GM12878 (cell line): ENCODE results near the gene MMP20. TPM values are rescaled to one million over a fixed set of nuclear protein-coding genes. Genes with fewer than 3 reads are reported as not detected.

ENCODE experiments used
- ATAC-seq: fragments of 200-7000 bp; cut with Tn5 transposase; 3 replicates; pipeline ENCODE4 v1.9.1; 2020; ENCODE audit warnings: mild to moderate bottlenecking, moderate library complexity
- BruUV-seq: library from RNA; stranded (reverse); fragments of 400-500 nt; replicated peaks from 2 replicates; lab custom pipeline; 2021; lab: Mats Ljungman, UMichigan
- CTCF ChIA-PET: fragments of 300-600 bp; sonication (Branson Sonifier 250); formaldehyde crosslinking; extraction: SDS; loops from one replicate; lab custom pipeline; 2021; ENCODE audit warnings: inconsistent platforms; lab: Yijun Ruan, JAX
- POLR2A ChIA-PET: fragments of 350-600 bp; formaldehyde crosslinking; extraction: SDS; loops from one replicate; lab custom pipeline; 2021; ENCODE audit warnings: inconsistent platforms; lab: Charles Lee
- RAD21 ChIA-PET: fragments of 300-600 bp; sonication (Branson Sonifier 250); formaldehyde crosslinking; loops from one replicate; lab custom pipeline; 2023; ENCODE audit warnings: antibody characterized with exemption; ENCODE audit not compliant: unreplicated experiment; lab: Charles Lee
- SMC1A ChIA-PET: fragments of 300-600 bp; sonication (Branson Sonifier 250); formaldehyde crosslinking; loops from one replicate; lab custom pipeline; 2023; ENCODE audit not compliant: unreplicated experiment, uncharacterized antibody; lab: Charles Lee
- DNase-seq: peaks from one replicate; pipeline ENCODE4 v3.0.0-alpha.2; 2011; ENCODE audit warnings: low read depth, low spot score
- FAIRE-seq: peaks from 3 replicates; lab custom pipeline; 2011; peaks lifted over from hg19 to GRCh38; lab: Jason Lieb, UNC
- H2AFZ ChIP-seq: 2 replicates; pipeline ENCODE4 v1.6.0; 2011; ENCODE audit warnings: low read depth, low read length, control low read depth; ENCODE audit not compliant: control insufficient read depth
- H3K27ac ChIP-seq: 2 replicates; pipeline ENCODE4 v1.5.1; 2011; ENCODE audit warnings: control low read depth; ENCODE audit not compliant: control insufficient read depth, insufficient read depth
- H3K27me3 ChIP-seq, 2 experiments: replicated peaks in 1 of 2; 2 replicates each; pipeline versions ENCODE4 v1.6.0 to v1.6.1; 2011; ENCODE audit warnings: low read length in 1 of 2; ENCODE audit not compliant: control insufficient read depth in 2 of 2, insufficient read depth in 2 of 2
- H3K36me3 ChIP-seq, 2 experiments: 2 replicates each; pipeline ENCODE4 v1.5.1; 2011; ENCODE audit warnings: low read length in 1 of 2; ENCODE audit not compliant: control insufficient read depth in 2 of 2, insufficient read depth in 2 of 2
- H3K4me1 ChIP-seq: 2 replicates; pipeline ENCODE4 v1.6.1; 2011; ENCODE audit warnings: mild to moderate bottlenecking, low read length, moderate library complexity, mixed read lengths; ENCODE audit not compliant: control insufficient read depth, insufficient read depth
- H3K4me2 ChIP-seq: 2 replicates; pipeline ENCODE4 v1.6.0; 2011; ENCODE audit warnings: control low read depth; ENCODE audit not compliant: control insufficient read depth, insufficient read depth
- H3K4me3 ChIP-seq: fragments of 200-600 bp; sonication (generic); 2 replicates; pipeline ENCODE4 v1.5.1; 2016
- H3K79me2 ChIP-seq: 2 replicates; pipeline ENCODE4 v1.6.0; 2011; ENCODE audit warnings: low read length; ENCODE audit not compliant: control insufficient read depth, insufficient read depth
- H3K9ac ChIP-seq: 2 replicates; pipeline ENCODE4 v1.8.0; 2011; ENCODE audit warnings: low read length, control low read depth, mixed read lengths; ENCODE audit not compliant: control insufficient read depth, insufficient read depth
- H3K9me3 ChIP-seq: replicated peaks from 3 replicates; pipeline ENCODE4 v1.5.1; 2011; ENCODE audit warnings: mild to moderate bottlenecking, low read length; ENCODE audit not compliant: control insufficient read depth, insufficient read depth
- H4K20me1 ChIP-seq: 2 replicates; pipeline ENCODE4 v1.6.0; 2011; ENCODE audit not compliant: control insufficient read depth, insufficient read depth
- ATF7 ChIP-seq: fragments of 450-650 bp; IDR thresholded peaks from 2 replicates; pipeline ENCODE4 v1.6.1; 2016; ENCODE audit warnings: low read depth, mild to moderate bottlenecking
- BACH1 ChIP-seq: fragments of 450-650 bp; IDR thresholded peaks from 2 replicates; pipeline ENCODE4 v1.6.1; 2017; ENCODE audit warnings: mild to moderate bottlenecking, borderline replicate concordance
- CBX5 ChIP-seq: sonication (generic); IDR thresholded peaks from 2 replicates; pipeline ENCODE4 v1.6.1; 2016; ENCODE audit warnings: low read depth, moderate library complexity, mild to moderate bottlenecking, inconsistent platforms
- FOXM1 ChIP-seq: IDR thresholded peaks from 2 replicates; pipeline ENCODE4 v1.6.1; 2012; ENCODE audit warnings: low read depth, mild to moderate bottlenecking, inconsistent platforms, low read length, moderate library complexity
- IRF4 ChIP-seq: IDR thresholded peaks from 2 replicates; pipeline ENCODE4 v1.6.1; 2011; ENCODE audit warnings: low read depth, low read length
- MLLT1 ChIP-seq: fragments of 450-650 bp; IDR thresholded peaks from 2 replicates; pipeline ENCODE4 v1.6.1; 2016; ENCODE audit warnings: mild to moderate bottlenecking
- SIN3A ChIP-seq: IDR thresholded peaks from 2 replicates; pipeline ENCODE4 v1.6.1; 2012; ENCODE audit warnings: low read depth, low read length, improper control_type of control experiment
- WGBS: methylation state at CpG from one replicate; pipeline ENCODE4 v1.1.6; 2016; ENCODE audit warnings: low lambda C conversion rate; ENCODE audit not compliant: insufficient replicate concordance, insufficient coverage; ENCODE audit errors: missing lambda C conversion rate; 5-methylcytosine and 5-hydroxymethylcytosine counted together
- in situ Hi-C: fragments of 300-500 bp; cut with MboI; formaldehyde crosslinking; loops from 9 replicates; pipeline ENCODE4 v1.14.3; 2018; ENCODE audit warnings: mixed read lengths
- intact Hi-C: fragments of 100-400 bp; cut with micrococcal nuclease; formaldehyde crosslinking; loops from one replicate; pipeline ENCODE4 v1.14.2; 2022; ENCODE audit not compliant: unreplicated experiment
- polyA plus RNA-seq, 11 experiments: library from polyadenylated mRNA; depleted of rRNA in 4 of 11; unstranded in 6 of 11; stranded (reverse) in 5 of 11; fragments of >200 nt; fragmentation: Nextera tagmentation in 4 of 11; fragmentation: Illumina TruSeq in 1 of 11; extraction: Ambion mirVana in 4 of 11; extraction: Trizol in 1 of 11; gene quantifications; 1 replicate in 1 of 11; 2 replicates in 10 of 11; pipeline versions ENCODE4 v1.2.1 to v1.2.3, GENCODE V29; 2011 to 2016; ENCODE audit warnings: inconsistent platforms in 2 of 11, missing spikeins in 2 of 11, low read depth in 1 of 11
- total RNA-seq, 4 experiments: library from RNA; depleted of rRNA in 3 of 4; stranded (reverse); fragments of >200 nt in 3 of 4; fragmentation: Illumina TruSeq in 1 of 4; extraction: Trizol in 1 of 4; gene quantifications; 2 replicates each; pipeline versions ENCODE4 v1.2.1 to v1.2.3, GENCODE V29; 2013 to 2021

The MMP20 gene
- total and polyA plus RNA-seq, 10 of the 15 experiments (the other 5 are each of a cell fraction or from before 2014, with no cell fraction given), result 0.10 to 0.57 (median 0.19) TPM; not detected in 2

- in situ Hi-C loops (no loop called here), intact Hi-C loops (no loop called here)
- H3K4me2 ChIP-seq, result peak overlapping the region; percentile 46; the same call in 1 of the 2 replicates
- 0 out of 3 replicates have a peak, but pooled peaks have one; percentile 3 for ATAC-seq
- no peaks in the 10 kb centered on the region; the same call in 2 of the 3 replicates for H3K9me3 ChIP-seq
- H3K9ac ChIP-seq, result no peak overlapping the region
- no peak overlapping the region for H3K4me3 ChIP-seq
- no peaks in the 10 kb centered on the region for H3K27me3 ChIP-seq
- CTCF ChIA-PET, result interaction anchor here (0.9 to 9.1 kb wide), 17 partner anchors 11 to 259 kb away, joined by 3 to 110 read pairs (median 5); no protein-coding TSS in a partner anchor
- TF ChIP-seq CBX5 (no peak), ATF7 (peak; percentile 48), IRF4 (no peak), BACH1 (0 out of 2 replicates have a peak, but pooled peaks have one; percentile 3), MLLT1 (peak; percentile 32), SIN3A (0 out of 2 replicates have a peak, but pooled peaks have one; percentile 33), FOXM1 (peak; percentile 23; the same call in 1 of the 2 replicates)
- no peak for FAIRE-seq
- 81% methylated on average over 8 of the region's 8 CpGs for WGBS
- H3K27ac ChIP-seq, result peak overlapping the region; percentile 4
- TSS peak; percentile 77 for BruUV-seq
- no peaks in the 10 kb centered on the region for H3K79me2 ChIP-seq
- SMC1A ChIA-PET, result interaction anchor here (0.7 to 18.2 kb wide), 18 partner anchors 6 to 235 kb away, joined by 3 to 399 read pairs (median 8); no protein-coding TSS in a partner anchor
- no peak overlapping the region for H2AFZ ChIP-seq
- POLR2A ChIA-PET, result interaction anchor here (0.7 to 7.8 kb wide), 15 partner anchors 9 to 60 kb away, joined by 3 to 67 read pairs (median 6); partner anchors contain the start of gene MMP7
- no peaks in the 10 kb centered on the region for H4K20me1 ChIP-seq
- RAD21 ChIA-PET, result interaction anchor here (1.0 to 8.4 kb wide), 21 partner anchors 7 to 237 kb away, joined by 3 to 143 read pairs (median 8); partner anchors contain the start of gene MMP7
- no peak for DNase-seq
- peaks cover 39% of the 10 kb centered on the region for H3K4me1 ChIP-seq
- H3K36me3 ChIP-seq, result no peaks in the 10 kb centered on the region
Observed at GRCh38 chr11:102552447-102553194, 72.5 kb downstream of the MMP20 start.
